PC-3 (cell line): ENCODE results near the gene MICU1.

Source experiments
- CTCF ChIP-seq: fragments of 300-600 bp; sonication (generic); conservative IDR thresholded peaks from 2 replicates; pipeline ENCODE4 v1.5.1; 2017; ENCODE audit warnings: antibody characterized with exemption, low read depth, mild to moderate bottlenecking, low read length
- EZH2 ChIP-seq: fragments of 300-600 bp; sonication (generic); IDR thresholded peaks from one replicate; pipeline ENCODE4 v1.6.1; 2017; ENCODE audit warnings: antibody characterized with exemption, mild to moderate bottlenecking, low read length; ENCODE audit not compliant: unreplicated experiment

GRCh38 chr10:72330069-72330426 lies 295.8 kb downstream of the MICU1 start:
- no peak for TF ChIP-seq CTCF
- no peak for TF ChIP-seq EZH2
